Subcutaneous adipose tissue (tissue), 4 donors: ENCODE data around the gene SGPL1. TPM values are rescaled to one million over a fixed set of nuclear protein-coding genes. Genes with fewer than 3 reads are reported as not detected.

Experiments used
- total RNA-seq, 4 donors: library from RNA; depleted of rRNA; stranded (reverse); fragments of >200 nt; gene quantifications; one replicate each; pipeline ENCODE4 v1.1.0, GENCODE V29; 2016
- TF ChIP-seq, protein P1 (sequence below): fragments of 450-650 bp; IDR thresholded peaks from one replicate; pipeline ENCODE4 v1.5.1; 2016; ENCODE audit warnings: low read depth, mild to moderate bottlenecking, control low read depth, antibody characterized with exemption, moderate library complexity

The SGPL1 gene
- total RNA-seq, 4 donors from 2014 or later: 25.9 to 52.6 (median 42.0) TPM

DNA sequence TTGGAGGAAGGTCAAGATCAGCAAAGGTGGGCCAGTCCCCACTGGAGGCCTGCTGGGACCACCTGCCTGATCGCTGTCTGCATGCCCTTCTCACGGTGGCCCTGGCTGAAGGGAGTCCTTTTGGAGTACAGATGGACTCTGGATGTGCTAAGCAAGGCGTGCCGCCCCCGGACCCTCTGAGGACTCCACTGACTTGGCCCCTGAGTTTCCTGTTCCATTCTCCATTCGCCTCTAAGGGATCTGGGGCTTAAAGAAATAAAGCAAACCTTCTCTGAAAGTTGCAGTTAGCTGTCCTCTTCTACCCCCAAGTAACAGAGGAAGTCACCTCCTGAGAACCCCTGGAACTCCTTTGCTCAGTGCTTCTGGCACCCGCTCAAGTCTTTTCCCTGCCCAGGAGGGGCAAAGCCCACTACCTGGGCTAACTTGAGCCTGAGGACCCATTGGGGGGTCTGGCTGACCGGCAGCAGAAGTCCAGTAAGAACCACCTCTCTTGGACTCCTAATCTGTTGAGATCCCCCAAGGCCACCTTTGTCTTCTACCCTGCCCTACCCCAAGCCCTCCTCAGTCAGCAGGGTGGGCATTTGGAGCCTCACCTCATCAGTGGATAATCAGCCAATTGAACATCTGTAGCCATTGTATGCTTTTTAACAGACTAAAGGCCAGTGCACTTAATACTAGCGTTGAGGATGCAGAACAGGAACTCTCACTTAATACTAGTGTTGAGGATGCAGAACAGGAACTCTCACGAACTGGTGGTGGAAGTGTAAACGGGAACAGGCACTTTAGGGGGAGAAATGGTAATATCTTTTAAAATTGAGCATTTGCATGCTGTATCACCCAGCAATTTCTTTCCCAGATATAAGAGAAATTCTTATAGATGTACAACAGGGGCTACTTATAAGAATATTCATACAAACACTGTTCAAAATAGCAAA lies 32.7 kb upstream of the SGPL1 start:
- TF ChIP-seq, protein P1, sequence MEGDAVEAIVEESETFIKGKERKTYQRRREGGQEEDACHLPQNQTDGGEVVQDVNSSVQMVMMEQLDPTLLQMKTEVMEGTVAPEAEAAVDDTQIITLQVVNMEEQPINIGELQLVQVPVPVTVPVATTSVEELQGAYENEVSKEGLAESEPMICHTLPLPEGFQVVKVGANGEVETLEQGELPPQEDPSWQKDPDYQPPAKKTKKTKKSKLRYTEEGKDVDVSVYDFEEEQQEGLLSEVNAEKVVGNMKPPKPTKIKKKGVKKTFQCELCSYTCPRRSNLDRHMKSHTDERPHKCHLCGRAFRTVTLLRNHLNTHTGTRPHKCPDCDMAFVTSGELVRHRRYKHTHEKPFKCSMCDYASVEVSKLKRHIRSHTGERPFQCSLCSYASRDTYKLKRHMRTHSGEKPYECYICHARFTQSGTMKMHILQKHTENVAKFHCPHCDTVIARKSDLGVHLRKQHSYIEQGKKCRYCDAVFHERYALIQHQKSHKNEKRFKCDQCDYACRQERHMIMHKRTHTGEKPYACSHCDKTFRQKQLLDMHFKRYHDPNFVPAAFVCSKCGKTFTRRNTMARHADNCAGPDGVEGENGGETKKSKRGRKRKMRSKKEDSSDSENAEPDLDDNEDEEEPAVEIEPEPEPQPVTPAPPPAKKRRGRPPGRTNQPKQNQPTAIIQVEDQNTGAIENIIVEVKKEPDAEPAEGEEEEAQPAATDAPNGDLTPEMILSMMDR: no peak

DNA sequence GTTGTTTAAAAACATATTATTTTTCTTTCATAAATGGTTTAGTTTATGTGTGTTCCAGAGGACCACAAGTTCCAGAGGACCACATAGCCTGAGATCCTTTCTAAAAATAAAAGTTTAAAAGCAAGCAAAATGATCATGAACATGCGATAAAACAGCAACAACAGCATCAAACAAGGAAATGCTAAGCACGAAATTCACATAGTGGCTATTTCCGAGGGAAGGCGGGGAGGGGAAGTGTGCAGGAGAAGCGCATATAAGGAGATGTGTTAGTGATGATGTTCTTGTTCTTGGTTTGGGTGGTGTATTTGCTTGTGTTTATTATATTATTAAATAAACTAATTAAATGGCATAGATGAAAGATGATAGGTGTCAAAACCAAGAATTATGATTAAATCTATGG lies 31.7 kb upstream of the SGPL1 start:
- TF ChIP-seq, protein P1: no peak

DNA sequence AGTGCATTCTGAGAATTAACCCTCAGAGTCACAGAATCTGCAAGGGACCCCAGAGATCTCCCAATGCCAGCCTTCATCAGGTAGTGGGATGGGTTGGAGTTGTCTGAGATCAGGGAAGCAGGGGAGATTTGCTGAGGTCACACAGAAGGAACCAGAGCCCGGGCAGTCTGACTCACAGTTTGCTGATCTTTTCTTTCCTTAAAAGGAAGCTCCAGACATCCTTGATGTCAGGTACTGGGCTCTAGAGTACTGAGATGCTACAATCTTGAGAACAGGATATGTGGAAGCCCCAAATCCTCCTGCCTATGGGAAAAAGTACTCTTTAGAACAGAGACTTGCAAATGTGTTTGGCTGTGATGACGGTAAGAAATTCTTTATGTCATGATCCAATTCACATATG lies 31.3 kb upstream of the SGPL1 start:
- TF ChIP-seq, protein P1: no peak

DNA sequence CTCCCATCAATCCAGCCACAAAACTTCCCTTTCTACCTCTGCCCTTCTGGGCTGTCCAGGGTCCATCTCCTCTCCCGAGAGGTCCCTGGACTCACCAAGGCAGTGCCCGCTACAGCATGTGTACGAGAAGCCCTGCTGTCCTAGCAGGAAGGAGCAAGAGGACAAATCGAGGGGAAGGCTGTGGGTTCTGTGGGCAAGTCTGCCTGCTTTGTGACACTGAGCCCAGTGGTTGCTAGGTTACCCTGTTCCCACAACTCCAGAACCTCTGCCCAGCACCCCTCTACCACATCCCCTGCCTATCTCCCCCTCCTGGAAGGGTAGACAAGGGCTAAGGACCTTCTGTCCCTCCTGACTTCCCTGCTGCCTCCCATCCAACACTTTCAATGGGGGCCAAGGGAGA lies 30.6 kb upstream of the SGPL1 start, which contains the start of gene TBATA:
Gene TBATA (minus strand): TSS at position 188 of the 400 bp plus-strand sequence. CDS start 1,998 bp downstream, outside the sequence.
- TF ChIP-seq, protein P1: no peak

DNA sequence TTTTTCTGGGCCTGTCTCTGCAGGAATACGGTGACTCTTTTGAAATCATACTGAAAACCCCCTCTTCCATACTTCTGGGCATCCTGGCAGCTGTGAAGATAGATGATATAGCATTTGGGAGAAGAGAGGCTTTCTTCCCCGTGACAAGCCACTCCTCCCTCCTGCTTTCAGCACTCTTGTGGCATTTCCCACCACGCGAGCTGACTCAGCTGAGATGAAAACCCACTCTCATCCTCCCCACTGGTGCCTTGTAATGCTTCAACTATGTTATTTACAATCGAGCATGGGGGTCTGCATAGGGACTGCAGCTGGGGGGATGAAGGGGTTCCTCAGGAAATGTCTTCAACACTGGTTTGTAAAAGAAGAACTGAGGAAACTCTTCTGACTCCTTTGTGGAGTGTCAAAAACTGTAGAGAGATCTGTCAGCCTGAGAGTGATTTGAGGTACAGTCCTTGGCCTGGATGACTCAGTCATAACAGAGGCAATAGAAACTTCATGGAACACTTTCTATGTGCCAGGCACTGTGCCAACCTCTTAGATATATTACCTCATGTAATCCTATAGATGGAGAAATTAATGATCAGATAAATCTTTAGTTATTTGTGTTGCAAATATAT lies 28.8 kb upstream of the SGPL1 start:
- TF ChIP-seq, protein P1: no peak

DNA sequence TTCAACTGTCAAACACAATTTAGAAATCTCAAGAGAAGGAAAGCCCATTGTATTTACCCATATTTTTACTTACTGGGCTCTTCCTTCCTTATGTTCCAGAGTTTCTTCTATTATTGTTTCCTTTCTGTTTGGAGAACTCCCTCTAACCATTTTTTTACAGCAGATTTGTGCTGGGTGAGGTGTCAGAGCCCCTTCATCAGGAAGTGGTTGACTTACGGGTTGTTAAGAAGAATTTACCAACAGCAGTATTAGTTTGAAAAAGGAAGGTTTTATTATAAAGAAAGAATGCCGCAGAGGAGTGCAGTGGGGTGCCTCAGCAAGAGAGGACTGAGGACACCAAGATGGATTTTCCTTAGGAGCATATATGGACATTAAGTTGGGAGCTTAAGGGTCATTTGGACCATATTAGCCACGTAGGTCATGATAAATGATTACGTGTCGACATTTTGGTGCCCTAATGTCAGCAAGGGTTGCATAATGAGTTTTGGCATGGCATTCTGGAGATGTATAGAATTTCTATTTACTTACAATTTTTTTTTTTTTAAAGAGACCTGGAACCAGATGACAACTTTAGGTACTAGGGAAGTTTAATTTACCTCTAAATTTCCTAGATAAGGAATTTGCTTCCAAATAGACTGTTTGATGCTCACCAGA lies 24.2 kb upstream of the SGPL1 start:
- TF ChIP-seq, protein P1: no peak

DNA sequence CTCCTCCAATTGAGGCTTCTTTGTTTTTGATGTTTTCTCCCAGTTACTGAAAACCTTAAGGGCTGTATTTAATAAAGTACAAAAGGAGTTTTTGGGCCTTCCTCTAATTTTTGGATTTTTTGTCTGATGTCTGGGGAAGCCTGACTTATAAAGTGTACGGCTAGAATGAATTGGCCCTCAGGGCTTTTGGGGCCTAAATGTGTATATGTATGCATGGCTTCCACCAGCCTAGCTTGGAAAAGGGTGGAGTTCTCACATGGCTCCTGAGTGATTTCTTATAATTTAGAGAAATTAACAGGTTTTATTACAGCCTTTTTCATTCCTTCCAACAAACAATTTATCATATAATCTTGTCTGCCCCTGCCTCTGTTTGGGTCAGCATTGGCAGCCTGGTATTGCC lies 20.1 kb upstream of the SGPL1 start:
- TF ChIP-seq, protein P1: no peak
